ENCODE data around the gene SLC23A1.
"Not testable (repeated sequence)": the region's sequence is repeated elsewhere in the genome, so short reads cannot be mapped to it uniquely, and the experiment has no call there.

Gene SLC23A1

DNA sequence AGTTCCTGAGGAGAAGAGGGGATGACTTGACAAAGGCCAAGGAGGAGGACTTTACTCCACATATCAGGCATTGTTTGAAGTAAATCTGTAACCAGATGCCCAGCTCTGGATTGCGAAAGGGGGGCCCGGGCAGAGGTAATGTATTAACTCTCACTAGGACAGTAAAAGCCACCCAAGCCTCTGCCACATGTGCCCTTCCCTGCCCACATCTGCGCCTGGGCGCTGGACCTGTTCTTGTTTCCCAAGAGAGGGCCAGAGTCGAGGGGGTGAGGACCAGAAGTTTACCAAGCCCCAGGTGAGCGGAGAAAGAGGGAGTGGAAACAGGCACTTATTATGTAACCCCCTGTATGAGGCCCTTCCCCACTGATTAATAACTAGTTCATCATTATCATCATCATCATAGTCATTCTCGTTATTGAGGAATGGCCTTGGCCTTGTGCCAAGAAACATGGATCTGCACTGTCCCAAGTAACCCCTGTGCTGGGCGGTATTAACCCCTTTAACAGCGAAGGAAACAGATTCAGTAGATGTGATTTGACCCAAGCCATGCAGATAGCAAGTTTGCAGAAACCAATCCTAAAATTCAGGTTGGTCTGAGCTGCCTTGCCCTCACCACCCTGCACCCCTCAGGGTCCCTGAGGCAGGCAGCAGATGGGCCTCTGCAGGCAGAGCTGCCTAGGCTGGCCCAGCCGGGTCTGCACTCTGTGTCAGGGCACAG, at the start of gene SLC23A1:
TSS of gene SLC23A1 (minus strand) at position 23 of the 718 bp plus-strand sequence. CDS start 44 bp downstream, outside the sequence.
- no peak for DNase-seq

DNA sequence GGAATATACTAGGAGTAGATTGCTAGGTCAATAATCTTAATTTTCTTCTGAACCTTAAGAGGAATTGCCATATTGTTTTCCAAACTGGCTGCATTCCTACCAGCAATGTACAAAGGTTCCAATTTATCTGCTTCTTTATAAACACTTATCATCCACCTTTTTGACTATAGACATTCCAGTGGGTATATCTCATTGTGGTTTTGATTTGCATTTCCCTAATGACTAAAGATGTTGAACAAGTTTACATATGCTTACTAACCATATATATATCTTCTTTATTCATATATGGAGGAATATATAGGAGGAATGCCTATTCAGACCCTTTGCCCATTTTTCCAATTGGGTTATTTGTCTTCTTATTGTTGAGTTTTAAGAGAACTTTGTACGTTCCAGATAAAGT, 48.6 kb upstream of the SLC23A1 start:
- DNase-seq: no peak

DNA sequence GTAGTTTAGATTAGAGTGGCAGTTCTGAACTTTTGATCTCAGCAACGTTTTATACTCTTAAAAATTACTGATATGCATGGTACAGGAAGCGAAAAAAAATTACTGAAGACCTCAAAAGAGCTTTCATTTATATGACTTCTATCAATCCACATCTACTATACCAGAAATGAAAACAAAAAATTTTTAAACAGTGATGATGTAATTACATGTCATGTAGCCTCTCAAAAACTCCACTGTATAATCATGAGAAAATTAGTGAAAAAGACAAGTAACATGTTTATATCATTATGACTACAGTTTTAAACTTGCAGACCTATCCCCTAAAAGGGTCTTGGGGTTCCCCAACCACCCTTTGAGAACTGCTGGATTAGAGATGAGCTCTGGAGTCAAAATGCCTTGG, 46.9 kb upstream of the SLC23A1 start:
- no peak for DNase-seq

DNA sequence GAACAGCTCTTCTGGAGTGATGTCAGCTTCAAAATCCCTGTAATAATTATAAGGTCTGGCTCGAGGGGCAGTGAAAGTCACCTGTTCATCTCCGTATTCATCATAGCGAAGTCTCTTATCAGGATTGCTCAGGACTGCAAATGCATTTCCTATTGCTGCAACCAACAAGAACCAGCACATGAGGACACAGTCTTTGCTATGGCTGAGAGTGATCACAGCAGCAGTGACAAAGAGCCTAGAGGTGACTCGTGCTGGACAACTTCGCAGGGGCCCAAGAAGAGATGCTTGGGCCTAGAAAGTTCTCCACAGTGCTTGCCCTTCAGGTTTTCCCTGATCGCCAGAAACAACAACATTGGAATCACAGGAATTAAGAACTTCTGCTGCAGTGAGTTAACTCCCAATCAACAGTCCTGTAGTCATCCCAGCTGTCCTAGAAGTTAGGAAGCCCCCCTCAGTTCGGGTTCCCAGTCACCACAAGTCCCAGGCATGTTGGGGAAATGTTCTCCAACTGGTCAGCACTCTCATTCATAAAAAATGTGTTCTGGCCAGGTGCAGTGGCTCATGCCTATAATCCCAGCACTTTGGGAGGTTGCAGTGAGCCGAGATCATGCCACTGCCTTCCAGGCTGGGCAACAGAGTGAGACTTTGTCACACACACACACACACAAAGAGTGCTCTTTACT, 43.2 kb upstream of the SLC23A1 start:
- no peak for DNase-seq

DNA sequence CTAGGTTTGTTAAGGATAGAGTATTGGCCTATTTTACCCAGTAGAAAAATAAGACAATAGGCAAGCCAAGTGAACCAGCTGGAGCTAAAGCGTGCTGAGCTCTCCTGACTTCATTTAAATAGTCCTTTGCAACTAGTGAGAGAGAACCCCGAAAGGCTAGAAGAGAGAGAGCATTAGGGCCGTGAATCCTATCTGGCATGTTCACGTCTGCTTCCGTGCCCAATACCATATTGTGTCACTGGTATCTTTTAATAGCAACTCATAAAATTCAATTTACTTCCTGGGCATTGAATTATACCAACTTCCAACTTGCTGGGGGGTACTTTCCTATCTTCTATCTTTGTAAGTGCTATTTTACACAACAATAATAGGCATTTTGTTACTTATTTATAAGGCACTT, 42.4 kb upstream of the SLC23A1 start:
- no peak for DNase-seq

DNA sequence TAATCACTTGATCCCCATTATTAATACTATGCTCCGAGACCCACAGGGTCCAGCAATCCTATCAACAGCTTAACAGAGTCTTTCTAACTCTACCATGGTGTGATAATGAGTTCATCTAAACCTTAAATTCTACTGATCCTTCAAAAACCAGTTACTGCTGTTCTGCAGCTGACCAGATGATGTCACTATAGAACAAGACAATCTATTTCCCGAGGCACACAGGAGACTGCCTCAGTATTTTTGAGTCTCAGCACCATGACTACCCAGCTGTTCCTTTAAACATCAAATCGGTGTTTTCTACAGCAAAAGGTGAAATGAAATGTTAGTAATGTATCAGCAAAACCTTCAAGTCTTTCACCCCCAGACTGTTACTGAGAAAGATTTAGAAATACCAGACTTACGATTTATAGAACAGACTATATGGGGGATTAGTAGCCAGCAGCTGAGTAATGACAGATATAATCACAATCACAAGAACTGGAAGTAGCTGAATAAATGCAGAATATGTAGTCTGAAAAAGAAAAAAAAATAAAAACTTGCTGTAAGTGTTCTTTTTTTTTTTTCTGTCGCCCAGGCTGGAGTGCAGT, 39.3 kb upstream of the SLC23A1 start:
- DNase-seq: peak; percentile 56

DNA sequence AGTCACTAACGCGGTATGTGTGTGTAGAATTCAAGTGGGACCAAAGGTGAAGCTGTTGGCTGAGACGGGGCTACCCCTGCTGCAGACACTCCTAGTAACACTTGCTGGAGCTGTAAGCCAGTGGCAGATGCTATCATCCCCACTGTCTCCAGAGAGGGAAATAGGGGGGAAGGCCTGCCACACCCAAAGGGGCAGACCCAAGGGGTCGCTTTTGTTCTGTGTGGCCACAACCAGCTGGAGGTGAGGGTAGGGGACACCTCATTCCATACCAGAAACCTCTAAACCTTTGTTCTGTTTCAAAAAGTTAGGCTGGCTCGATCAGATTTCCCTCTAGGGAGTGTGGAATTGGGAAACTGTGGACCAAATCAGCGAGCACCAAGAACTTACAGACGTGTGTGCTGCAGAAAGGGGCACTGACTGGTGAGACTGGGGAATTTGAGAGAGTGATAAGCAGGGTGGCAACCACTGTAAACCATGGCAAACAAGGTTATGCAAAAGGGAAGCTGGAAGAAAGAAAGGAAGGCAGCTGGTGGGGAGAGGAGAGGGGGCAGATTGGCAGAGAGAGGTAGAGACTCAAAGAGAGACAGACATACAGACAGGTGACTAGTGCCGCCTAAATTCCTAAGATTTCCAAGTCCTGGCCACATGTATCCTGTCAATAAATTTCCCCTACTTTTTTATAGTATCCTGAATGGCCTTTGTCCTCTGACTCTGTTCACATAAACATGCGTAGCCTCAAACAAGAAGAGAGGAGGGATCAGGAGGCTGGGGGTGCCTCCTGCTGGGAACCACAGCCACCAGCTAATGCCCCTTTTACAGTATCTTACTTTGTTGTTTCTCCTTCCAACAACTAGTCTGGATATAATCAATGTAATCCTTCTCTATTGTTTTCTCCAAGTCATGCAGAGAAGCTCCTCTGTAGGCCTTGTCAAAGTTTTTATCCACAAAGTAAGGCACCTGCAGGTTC, 36.4 kb upstream of the SLC23A1 start:
- DNase-seq: no peak

DNA sequence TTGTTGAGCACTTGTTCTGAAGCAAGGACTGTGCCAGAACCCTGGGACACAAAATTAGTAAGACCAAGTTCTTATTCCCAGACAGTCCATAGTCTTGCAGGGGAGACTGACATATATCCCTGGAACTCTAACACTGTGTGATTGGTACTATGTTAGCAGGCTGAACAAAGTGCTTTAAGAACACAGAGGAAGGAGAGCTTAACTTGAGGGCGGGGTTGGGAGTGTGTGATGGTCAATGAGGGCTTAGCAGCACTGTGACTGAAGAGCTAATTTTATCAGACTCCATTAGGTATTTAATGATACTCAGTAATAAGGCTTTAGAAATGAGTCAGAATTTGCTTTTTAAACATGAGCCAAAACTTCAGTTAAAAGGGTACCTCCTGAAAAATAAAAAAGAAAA, 35.7 kb upstream of the SLC23A1 start:
- no peak for DNase-seq

DNA sequence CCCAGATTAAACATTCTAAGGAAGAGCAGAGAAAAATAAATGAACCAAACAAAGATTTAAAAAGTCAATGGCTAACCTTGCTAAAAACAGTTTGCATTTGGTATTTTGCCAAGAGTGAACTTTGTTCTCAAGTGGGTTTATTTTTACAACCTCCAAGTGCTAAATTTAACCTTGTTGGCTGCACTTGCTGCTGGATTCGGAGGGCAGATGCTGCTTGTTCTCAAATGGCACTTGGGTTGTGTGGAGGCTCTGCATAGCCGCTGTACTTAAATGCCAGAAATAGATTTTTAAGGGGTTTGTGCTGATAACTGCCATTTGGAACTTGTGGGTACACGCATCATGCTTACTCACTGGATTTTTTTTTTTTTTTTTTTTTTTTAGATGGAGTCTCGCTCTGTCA, 34.1 kb upstream of the SLC23A1 start:
- DNase-seq: peak; percentile 51

DNA sequence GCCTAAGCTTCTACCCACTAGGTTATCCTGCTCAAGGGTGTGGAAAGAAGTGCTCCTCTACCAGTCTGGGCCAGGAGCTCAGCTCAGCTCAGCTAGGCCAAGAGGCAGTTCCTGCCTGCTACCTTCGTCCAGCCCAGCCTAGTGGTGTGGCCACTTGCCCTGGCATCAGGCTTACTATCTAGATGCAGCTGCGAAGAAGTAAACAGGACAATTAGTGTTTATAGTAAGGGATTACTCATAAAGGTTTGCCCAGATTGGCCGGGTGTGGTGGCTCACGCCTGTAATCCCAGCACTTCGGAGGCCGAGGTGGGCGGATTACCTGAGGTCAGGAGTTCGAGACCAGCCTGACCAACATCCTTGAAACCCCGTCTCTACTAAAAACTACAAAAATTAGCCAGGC, 33.6 kb upstream of the SLC23A1 start:
- no peak for DNase-seq

DNA sequence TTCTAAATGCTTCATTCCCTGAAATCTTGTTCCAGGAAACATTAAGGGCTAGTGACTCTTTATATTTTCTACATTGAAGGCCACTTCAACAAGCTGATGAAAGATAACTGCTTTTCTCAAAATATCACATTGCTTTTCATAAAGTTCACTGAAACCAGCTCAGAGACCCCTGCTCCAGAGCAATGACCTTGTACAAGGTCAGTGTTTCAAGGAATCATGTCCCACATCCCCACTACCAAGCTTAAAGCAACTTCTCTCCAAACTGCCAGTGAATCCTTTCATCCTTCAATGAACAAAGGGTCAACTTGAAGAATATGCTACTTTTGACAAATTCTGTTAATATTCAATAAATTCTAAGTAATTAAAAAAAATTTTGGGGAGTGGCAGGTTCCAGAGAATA, 32.8 kb upstream of the SLC23A1 start:
- no peak for DNase-seq

DNA sequence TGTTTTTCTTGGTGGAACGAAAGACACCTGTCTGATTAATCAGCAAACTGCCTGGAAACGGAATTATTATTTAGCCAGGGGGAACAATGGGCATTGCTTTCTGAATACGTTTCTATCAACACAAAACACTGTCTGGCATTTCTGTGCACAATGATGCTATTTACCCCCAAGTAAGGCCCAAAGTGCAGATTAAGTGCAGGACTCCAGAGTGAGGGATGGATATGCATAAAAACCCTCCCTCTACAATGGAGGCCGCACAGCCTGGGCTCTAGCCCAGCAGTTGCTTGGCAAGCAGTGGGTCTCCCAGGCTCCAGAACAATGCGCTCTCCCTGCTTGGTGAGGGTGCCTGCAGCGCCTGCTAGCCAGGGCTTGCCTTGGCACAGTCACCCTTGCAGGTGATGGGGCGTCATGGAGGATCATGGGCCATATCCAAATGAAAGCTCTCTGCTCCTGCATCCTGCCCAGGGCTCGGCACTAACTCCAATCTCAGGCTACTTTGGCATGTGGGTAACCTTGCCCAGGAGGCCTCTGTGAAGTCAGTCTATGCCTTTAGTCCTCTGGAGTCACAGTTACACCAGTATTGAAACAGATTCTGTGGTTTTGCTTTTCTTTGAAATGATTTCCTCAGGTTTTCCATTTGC, 32.2 kb upstream of the SLC23A1 start:
- peak; percentile 32 for DNase-seq

DNA sequence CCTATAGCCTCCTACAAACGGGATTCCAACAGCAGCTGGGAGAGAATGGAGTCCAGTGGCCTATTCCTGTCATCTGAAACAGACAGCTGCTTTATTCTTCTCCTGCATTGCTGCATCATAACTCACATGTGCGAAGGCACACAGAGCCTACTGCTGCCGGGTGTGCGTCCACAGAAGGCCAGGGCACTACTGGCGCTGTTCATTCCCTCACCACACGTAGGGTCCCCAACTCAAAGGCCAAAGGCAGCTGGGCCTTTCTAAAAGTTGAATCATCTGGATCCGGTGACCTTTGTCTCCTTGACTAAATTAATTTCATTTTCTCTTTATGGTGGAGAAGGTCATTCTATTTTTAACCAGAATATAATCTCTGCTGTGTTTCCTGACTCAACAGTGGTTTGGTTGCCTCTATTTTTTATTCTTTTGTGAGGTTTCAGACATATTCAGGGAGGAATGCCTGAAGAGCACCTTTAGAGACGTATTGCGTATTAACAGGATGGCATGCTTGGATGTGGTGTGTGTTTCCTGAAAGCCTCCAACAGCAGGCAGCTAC, 31.6 kb upstream of the SLC23A1 start:
- peak; percentile 67 for DNase-seq

DNA sequence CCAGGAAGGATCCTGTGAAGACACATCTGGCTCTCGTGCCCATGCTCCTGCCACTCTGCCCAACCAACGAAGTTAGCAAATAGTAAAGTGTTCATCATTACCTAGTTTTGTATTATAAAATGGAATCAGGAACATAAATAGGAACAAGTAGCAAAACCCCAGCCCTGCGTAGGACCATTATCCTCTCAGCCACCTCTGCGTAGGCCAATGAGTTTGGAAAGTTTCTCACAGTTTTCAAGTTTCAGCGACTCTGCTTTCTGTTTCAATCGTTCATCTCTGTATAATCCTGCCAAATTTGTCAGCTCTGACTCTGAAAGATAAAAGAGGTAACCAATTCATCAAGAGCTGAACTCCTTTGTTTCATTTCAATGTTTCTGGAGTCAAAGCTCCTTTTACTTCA, 30.9 kb upstream of the SLC23A1 start:
- DNase-seq: no peak

DNA sequence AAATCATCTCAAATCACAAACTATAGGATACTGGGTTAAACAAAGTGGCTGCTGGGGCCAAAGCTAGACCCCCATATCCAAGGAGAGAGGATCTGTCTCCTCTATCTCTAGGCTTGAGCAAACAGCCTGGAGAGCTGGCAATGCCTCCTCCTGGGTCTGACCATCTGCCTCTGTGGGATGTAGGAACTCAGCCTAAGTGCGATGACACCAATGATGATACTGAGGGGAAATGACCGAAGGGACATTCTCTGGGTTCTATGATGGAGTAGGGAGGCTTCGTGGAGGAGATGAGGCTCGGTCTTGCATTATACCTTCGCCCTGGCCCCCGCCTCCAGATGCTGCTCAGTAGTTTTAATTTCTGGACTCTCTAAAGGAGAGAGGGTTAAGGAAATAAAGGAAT, 30.1 kb upstream of the SLC23A1 start:
- no peak for DNase-seq

DNA sequence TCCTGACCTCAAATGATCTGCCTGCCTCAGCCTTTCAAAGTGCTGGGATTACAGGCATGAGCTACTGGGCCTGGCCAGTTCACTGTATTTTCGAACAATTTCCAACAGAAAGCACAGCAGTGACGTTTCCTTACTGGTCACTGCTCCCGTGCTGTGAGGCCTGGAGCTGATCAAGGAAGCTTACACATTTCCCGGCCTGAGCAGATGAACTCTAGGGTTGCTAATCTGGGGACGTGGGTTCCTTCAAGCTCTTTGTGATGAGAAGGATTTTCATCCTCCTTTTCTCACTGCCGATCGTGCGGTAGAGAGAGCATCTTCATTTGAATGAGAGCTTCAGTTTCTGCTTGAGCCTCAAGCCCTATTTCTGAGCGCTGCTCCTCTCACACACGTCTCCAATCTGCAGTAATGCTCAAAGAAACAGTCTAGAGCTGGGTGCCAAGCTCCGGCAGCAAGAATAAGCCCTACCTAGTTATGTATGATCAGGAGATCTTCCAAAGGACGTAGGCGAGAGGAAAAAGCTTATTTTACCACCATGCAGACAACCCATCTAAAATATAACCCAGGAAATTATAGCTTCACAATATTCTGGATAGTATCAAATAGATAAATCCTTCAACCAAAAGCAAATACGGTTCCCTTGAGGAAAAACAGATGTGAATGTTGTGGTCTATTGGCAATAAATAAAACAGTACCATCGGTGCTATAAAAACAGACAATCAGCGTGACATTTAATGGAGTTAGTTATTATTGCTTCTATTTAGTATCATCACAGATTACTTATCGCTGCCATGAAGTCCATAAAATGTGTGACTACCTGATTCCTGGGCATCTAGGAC, 28.1 kb upstream of the SLC23A1 start:
- no peak for DNase-seq

DNA sequence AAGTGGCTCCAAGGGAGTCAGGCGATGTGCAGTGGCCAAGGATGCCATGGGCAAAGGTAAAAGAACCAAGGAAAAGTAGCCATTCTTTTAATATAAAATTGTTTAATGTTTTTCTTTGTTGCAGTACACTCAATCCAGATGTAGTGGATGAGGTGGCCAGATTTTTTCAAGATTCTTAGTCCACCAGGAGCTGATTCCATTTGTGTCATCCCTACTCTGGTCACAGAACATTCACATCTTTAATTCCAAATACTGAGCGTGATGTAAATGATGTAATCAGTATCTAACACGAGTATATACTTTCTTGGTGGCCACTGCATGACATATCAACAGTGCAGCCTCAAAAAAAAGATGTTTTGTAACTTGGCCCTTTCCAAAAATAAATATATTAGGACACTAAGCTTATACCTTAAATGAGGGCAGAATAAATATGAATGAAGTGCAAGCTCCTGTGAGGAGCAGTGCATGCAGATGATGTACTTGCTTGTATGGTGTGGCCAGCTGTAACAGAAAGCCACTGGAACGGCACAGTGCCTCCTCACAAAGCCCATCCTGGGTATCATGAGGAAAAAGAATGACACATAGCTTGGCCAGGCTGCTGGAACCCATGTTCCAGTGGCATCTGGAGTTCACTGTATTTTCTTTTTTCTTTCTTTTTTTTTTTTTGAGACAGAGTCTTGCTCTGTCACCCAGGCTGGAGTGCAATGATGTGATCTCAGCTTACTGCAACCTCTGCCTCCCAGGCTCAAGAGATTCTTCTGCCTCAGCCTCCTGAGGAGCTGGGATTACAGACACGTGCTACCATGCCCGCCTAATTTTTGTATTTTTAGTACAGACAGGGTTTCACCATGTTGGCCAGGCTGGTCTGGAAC, 27.3 kb upstream of the SLC23A1 start:
- DNase-seq: no peak

DNA sequence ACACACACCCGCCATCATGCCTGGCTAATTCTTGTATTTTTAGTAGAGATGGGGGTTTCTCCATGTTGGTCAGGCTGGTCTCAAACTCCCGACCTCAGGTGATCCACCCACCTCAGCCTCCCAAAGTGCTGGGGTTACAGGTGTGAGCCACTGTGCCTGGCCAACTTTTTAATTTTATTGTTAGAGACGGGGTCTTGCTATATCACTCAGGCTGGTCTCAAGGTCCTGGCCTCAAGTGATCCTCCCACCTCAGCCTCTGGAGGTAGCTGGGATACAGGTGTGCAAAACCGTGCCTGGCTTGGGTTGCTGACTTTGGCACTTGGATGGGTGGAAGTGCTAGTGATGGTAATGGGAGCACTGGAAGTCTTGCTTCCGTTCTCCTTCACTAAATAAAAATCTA, 26.0 kb upstream of the SLC23A1 start:
- not testable (repeated sequence) for DNase-seq

DNA sequence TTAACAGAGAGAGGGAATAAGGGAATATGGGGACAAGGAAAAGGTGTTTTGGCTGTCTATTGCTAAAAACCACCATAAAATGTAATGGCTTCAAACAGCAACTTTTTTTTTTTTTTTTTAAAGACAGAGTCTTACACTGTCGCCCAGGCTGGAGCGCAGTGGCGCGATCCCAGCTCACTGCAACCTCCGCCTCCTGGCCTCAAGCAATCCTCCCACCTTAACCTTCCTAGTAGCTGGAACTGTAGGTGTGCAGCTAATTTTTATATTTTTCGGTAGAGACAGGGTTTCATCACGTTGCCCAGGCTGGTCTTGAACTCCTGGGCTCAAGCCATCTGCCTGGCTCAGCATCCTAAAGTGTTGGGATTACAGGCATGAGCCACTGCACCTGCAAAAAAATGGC, 25.1 kb upstream of the SLC23A1 start:
- no peak for DNase-seq

DNA sequence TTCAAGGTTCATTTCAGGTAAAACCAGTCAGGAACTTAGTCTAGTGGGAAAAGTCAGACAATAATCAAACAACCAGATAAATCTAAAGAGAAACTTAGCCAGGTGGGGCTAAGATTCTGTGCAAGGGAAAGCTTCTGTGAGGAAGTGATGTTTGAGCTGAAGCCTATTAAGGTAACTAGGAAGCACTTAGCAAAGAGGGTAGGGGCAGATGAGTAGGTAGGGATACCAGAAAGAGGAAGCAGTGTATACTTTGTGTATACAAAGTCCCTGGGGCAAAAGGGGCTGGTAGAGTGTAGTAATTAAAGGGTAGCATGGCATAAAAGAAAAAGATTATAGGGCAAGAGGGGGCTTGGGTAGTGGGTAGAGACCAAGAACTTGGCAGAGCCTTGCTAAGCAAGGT, 24.4 kb upstream of the SLC23A1 start:
- DNase-seq: no peak

Data from femur (tissue), 1 donor.